GM18873 (cell line): ENCODE results near the gene COA6.

Experiments used
- ATAC-seq: cut with Tn5 transposase; IDR thresholded peaks from one replicate; pipeline ENCODE4 v1.9.1; 2021; ENCODE audit warnings: mild to moderate bottlenecking, moderate library complexity, moderate number of reproducible peaks; ENCODE audit not compliant: unreplicated experiment, low FRiP score

COA6 gene

DNA sequence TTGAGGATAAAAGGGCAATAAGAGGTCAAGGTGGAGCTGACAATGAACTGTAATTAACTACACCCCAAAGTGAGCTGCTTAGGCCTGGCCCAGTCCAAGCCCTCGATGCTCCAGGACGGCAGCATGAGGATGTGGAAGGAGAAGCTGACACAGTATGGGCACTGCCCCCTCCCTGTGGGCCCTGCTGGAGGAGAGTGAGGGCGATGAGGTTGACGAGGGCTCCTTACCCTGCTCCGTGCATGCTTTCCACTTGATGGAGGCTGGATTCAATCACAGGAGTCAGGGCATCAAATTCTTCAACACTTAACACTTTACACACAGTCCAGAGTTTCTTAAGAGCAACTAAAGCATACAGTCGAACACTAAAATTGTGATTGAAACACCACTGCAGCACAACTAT, 32.4 kb downstream of the COA6 start:
- ATAC-seq, result no peak

DNA sequence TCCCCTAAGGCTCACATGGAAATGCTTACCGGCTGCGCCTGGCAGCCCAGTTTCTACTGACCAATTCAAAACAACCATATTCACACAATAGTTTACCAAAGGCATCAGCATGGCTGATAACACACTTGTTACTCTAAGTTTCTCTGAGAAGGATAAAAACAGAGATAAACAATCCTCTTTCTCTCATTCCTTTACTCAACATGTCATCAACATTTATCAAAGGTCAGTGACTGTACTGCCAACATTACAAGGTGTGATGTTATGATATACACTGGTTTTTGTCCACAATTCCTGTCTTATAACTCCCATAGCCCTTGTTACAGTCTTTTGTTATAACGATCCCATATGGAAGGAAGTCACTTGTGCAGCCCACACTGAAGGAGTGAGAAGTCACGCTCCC, 33.6 kb downstream of the COA6 start:
- no peak for ATAC-seq

DNA sequence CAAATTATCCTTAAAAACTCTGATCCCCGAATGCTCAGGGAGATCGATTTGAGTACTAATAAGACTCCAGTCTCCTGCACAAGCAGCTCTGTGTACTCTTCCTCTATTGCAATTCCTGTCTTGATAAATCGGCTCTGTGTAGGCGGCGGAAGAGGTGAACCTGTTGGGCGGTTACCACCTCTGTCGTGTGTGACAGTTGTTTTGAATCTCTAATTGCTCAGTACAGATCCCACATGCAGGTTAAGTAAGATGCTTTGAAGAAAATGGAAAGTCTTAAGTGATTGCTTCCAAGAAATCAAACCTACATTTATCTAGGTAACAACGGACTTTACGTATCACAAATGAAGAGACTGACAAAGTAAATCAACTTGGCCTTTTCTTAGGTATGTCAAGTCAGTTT, 35.5 kb downstream of the COA6 start:
- ATAC-seq, result no peak

DNA sequence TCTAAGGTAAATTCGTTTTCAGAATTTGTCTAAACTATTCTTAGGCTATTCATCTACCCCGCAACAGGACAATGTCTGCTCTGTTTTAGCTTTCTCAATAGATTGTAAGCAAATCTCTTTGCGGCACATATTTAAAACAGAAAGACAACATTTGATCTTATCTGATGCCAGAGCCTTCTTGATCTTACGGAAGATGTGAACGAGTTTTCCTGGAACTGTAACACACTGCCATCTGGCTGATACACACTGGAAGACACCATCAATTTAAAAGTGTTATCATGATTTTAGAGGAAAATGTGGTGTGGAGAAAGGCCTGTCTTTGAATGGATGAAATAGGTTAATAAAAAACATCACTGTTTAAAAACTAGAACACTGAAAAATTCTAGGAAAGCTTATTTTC, 36.1 kb downstream of the COA6 start:
- no peak for ATAC-seq

DNA sequence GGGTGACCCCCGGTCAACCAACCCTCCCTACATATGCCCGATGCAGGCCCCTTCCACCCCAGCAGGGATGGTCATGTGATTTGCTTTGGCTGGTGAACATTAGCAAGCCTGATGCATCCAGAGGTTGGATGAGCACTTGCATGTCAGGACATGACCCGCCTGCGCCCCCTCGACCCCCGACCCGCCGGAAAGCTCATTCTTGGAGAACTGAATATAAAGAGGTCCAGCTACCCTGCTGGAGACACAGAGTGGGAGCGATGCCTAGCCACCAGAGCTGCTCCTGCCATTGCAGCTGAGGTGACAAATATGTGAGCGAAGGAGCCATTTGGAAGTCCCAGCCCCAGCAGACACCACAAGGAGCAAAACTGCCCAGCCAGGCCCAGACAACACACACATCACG, 39.6 kb downstream of the COA6 start:
- no peak for ATAC-seq

DNA sequence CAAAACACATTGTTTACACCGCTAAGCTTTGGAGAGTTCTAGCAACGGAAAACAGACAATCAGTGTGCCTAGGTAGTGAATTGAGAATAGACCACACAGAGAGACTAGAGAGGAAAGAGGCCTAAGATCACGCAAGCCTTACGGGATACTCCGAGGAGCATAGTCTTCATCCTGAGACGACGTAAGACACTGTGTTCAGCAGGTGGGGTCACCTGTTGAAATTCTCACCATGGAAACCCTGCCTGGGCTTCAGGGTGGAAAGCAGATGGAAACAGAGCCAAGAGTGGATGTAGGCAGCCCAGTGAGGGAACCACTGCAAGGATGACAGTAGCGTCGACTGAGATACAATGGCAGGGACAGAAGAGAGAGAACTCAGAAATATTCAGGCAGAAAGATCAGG, 40.2 kb downstream of the COA6 start:
- ATAC-seq, result no peak

DNA sequence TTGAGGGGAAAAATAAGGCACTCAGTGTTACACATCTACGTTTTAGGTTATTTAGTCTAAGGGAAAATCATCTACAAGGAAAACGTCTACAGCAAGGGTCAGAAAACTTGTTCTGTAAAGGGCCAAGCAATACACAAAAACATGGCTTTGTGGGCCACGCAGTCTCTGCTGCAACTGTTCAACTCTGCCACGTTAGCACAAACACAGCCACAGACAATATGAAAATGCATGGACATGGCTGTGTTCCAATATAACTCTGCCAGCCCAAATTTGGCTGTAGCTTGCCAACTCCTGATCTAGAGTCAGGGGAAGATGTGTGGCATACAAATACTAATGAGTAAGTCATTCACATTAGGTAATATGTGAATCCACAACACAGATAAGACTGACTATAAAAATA, 40.7 kb downstream of the COA6 start:
- no peak for ATAC-seq

DNA sequence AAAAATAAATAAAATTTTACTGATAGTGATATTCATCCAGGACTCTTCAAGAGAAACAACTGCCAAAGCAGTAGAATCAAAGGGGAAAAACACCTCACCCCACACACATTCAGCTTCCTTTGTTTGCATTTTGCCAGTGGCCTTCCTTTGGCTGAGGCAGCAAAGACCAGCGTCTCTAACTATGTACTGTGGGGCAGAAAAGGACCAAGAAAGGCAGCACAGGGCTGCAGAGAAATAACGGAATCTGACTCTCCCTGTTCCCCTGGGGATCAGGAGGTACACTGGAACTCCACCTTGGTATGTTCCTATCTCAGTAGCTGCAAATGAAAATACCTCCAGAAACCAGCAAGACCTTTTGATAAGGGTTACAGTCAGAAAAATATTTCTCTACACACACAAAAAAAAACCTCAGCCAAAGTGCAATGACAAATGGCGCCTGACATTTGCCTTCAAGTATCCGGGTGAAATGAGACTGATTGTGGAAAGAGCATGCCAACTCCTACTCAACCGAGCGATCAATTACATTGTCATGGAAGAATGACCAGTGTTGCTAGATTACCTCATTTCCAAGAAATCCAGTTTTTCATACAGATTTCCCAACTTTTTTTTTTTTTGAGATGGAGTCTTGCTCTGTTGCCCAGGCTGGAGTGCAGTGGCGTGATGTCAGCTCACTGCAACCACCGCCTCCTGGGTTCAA, 54.8 kb downstream of the COA6 start:
- ATAC-seq, result no peak

DNA sequence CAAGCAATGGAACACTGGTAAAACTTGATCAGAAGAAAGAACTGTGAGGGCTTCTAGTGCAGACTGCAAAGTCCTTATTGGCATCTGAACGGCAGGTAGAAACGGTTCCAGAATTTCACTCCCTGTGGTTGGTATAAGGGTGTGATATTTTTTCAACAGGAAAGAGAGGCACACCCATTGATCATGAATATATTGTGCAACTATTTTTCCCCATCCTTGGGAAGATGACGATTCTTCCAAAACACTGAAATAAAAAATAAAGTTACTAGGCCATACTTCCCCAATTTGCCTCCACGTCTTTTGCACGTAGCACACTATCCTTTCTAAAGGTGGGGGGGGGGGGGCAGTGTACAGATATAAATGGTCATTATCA, 56.2 kb downstream of the COA6 start:
- ATAC-seq, result no peak

DNA sequence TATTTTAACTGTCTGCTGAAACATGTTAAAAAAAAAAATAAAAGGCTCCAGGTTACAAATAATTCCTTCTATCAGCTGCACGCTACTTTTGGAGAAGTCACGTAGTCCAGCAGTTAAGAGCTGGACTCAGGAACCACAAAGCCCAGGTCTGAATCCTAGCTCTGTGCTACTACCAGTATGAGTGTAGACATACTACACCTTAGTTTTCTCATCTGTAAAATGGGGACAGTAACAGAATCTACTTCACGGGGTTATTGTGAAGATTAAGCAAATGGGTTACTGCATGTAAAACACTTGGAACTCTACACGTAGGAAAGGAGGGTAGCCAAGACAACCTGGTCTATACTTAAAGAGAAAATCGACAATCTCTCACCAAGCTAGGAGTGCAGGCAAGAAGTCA, 57.4 kb downstream of the COA6 start:
- ATAC-seq, result no peak

DNA sequence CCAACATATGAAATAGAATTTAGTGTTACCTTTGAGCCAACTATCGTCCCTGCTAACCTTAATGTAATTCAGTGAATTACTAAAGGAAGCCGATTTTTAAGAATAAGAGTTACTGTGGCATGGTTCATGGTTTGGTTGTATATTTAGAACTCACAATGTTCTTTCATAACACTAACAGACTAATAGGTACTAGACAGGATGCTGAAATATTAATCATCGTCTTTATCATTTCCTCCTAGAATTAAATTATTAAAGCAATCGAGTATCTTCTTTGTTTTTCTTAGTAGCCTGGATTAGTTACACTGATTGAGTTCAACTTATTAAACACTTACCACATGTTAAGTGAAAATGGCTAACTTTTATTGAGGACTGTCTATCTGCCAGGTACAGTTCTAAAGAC, 58.0 kb downstream of the COA6 start:
- no peak for ATAC-seq

DNA sequence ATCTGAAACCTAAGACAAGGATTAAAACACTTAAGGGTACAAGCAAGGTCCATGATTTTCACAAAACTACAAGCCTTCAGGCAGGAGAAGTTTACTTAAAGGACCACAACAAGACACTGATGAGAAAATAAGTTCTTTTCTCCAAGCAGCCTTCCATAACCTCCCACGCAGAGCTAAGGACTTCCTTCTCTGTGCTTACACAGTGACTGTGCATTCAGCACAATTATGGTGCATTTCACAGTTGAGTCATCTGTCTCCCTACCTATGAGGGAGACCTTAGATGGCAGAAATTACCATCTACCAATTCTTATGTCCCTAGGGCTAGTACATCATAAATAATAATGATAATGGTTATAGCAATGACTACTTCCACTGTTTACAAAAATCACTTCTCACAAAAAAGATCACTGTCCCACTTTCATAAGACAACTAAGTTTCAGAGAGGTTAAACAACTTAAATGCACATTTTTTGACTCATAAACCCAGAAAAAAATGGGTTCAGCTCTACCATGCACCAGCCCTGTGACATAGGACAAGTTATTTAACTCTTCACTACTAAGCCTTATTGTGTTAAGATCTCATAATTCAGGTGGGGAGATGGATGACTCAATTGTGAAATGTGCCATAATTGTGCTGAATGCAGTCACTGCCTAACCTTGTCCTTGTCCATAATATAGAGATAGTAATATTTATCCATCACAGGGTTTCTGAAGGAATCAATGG, 60.5 kb downstream of the COA6 start:
- no peak for ATAC-seq
